Large intestine (tissue), 3 donors: ENCODE results near the gene MORN4. TPM values are rescaled to one million over a fixed set of nuclear protein-coding genes. Genes with fewer than 3 reads are reported as not detected.

Experiments used
- DNase-seq, 2 donors: peaks; one replicate each; pipeline versions ENCODE4 v3.0.0 to v3.0.0-alpha.2; 2013
- H3K27ac ChIP-seq: one replicate; pipeline ENCODE4 v1.5.1; 2013; ENCODE audit warnings: low read length
- H3K27me3 ChIP-seq: 2 replicates; pipeline ENCODE4 v1.6.1; 2013; ENCODE audit warnings: low read length; ENCODE audit not compliant: control insufficient read depth, insufficient read depth
- H3K36me3 ChIP-seq: 2 replicates; pipeline ENCODE4 v1.6.1; 2013; ENCODE audit warnings: low read length; ENCODE audit not compliant: control insufficient read depth, insufficient read depth
- H3K4me1 ChIP-seq: one replicate; pipeline ENCODE4 v1.6.1; 2013; ENCODE audit warnings: low read length; ENCODE audit not compliant: control insufficient read depth, insufficient read depth
- H3K4me3 ChIP-seq: one replicate; pipeline ENCODE4 v1.5.1; 2013; ENCODE audit warnings: low read length
- H3K9me3 ChIP-seq: one replicate; pipeline ENCODE4 v1.6.1; 2013; ENCODE audit warnings: mild to moderate bottlenecking, low read depth, low read length, moderate library complexity; ENCODE audit not compliant: control insufficient read depth
- WGBS: methylation state at CpG from one replicate; pipeline ENCODE4 v1.1.5; 2013; ENCODE audit warnings: low lambda C conversion rate; ENCODE audit not compliant: insufficient coverage; 5-methylcytosine and 5-hydroxymethylcytosine counted together
- polyA plus RNA-seq: library from polyadenylated mRNA; unstranded; fragments of 120-200 nt; gene quantifications from one replicate; pipeline ENCODE4 v1.2.1, GENCODE V29; 2013

MORN4 gene
- polyA plus RNA-seq, 1 donor: 18.7 TPM

DNA sequence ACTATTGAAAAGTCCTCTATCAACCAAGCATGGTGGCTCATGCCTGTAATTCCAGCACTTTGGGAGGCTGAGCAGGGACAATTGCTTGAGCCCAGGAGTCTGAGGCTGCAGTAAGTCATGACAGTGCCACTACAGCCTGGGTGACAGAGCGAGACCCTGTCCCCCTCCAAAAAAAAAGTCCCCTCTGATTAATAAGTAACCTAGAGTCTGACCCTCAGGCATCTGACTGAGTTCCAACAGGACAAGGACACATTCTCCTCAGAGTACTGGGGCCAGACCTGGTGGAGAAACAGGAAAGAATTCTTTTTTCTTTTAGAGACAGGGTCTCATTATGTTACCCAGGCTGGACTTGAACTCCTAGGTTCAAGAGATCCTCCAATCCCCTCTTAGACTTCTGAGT is 10.0 kb downstream of the MORN4 start:
- peak in 1 of 2 donors; percentile 56 for DNase-seq
- no CpG with 5 or more reads among the region's 1 CpG for WGBS
- H3K27ac ChIP-seq: peak overlapping the region; percentile 29
- H3K9me3 ChIP-seq: no peaks in the 10 kb centered on the region
- H3K36me3 ChIP-seq: peaks cover 2% of the 10 kb centered on the region
- H3K27me3 ChIP-seq: no peaks in the 10 kb centered on the region
- H3K4me1 ChIP-seq: peaks cover 3% of the 10 kb centered on the region
- H3K4me3 ChIP-seq: no peak overlapping the region

DNA sequence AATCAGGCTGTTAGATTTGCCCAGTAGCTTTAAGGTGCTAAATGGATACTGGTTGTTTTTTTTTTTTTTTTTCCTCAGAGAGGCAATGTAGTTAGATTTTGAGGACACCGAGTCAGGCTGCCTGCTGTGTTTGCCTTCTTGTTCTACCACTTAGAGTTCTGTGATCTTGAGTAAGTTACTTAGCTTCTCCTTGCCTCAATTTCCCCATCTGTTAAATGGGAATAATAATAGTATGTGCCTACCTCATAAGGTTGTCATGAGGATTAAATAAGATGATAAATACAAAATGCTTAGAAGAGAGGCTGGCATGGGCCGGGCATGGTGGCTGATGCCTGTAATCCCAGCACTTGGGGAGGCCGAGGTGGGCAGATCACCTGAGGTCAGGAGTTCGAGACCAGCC is 14.6 kb downstream of the MORN4 start:
- WGBS: no CpG with 5 or more reads among the region's 4 CpGs
- H3K9me3 ChIP-seq: no peaks in the 10 kb centered on the region

DNA sequence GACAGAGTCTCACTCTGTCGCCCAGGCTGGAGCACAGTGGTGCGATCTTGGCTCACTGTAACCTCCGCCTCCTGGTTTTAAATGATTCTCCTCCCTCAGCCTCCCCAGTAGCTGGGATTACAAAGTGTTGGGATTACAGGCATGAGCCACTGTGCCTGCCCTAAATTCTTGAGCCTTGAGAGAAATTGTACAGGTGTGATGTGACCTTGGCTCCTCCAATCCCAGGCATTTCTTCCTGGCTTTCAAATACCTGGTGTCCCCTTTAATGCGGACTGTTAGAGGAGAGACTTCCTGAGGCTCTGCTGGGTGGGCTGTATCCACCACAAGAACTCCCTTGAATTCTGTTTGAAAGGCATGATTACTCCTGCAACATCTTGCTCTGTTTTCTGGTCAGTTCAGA is 15.0 kb downstream of the MORN4 start:
- H3K9me3 ChIP-seq: no peaks in the 10 kb centered on the region

More for the DNA sequence above, 14.6 kb downstream of the MORN4 start:
- no peak for DNase-seq
- Histone ChIP-seq H3K36me3 (peaks cover 10% of the 10 kb centered on the region), H3K4me3 (no peak overlapping the region), H3K27ac (no peak overlapping the region), H3K4me1 (peaks cover 3% of the 10 kb centered on the region), H3K27me3 (no peaks in the 10 kb centered on the region)

DNA sequence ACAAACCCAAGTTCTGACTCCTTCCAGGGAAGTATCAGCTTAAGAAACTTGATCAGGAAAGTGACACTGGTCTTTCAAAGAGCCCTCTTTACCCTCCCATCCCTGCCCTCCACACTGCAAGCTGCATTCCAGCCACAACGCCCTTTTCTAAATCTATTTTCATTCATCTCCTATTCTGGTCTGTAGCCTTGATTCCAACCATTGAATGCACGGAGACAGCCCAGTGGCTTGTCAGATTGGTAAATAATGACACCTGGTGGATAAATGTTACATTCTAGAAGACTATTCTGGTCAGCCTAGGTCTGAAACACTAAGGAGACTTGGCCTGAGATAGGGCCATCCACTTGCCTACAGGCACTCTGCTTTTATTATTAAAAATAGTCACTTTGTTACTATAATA is 20.9 kb downstream of the MORN4 start:
- WGBS: no CpG with 5 or more reads among the region's 2 CpGs
- Histone ChIP-seq H3K27ac (no peak overlapping the region), H3K27me3 (no peaks in the 10 kb centered on the region), H3K36me3 (peaks cover 8% of the 10 kb centered on the region), H3K4me1 (no peaks in the 10 kb centered on the region), H3K4me3 (no peak overlapping the region), H3K9me3 (no peaks in the 10 kb centered on the region)
- peak in 1 of 2 donors; percentile 28 for DNase-seq

More for the DNA sequence above, 15.0 kb downstream of the MORN4 start:
- WGBS: no CpG with 5 or more reads among the region's 4 CpGs
- Histone ChIP-seq H3K27me3 (no peaks in the 10 kb centered on the region), H3K36me3 (peaks cover 10% of the 10 kb centered on the region), H3K4me3 (no peak overlapping the region), H3K4me1 (no peaks in the 10 kb centered on the region), H3K27ac (no peak overlapping the region)
- no peak for DNase-seq

GRCh38 chr10:97611473-97611872 is 21.8 kb downstream of the MORN4 start:
- H3K9me3 ChIP-seq: no peaks in the 10 kb centered on the region
- H3K4me1 ChIP-seq: no peaks in the 10 kb centered on the region
- peaks cover 8% of the 10 kb centered on the region for H3K36me3 ChIP-seq
- H3K27ac ChIP-seq: no peak overlapping the region
- H3K27me3 ChIP-seq: no peaks in the 10 kb centered on the region
- H3K4me3 ChIP-seq: no peak overlapping the region
- no CpG with 5 or more reads among the region's 12 CpGs for WGBS
- DNase-seq: no peak

DNA sequence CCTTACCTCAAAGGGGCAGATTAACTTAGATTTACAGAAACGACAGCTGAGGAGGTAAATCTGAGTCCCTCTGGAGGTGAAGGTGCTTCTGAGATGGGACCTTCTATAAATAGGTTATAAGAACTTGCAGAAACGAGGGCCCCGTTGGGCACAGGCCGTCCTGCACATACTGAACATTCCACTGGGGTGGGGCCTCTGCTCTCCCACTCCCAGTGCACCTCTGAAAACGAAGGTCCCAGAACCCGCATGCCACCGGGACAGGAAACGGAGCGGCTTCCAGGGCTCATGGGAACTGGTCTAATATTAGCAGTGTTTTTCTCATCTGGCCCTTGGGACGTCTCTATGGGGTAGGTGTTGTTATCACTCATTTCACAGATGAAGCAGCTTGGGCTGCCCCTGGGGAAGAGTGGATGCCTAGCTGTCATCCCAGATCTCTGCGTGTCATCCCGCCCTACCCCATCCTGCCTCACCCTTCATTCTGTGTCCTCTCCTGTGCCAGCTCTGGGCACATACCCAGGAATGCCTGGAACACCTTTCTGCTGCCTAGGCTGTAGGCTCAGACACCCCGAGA is 24.2 kb downstream of the MORN4 start:
- WGBS: 100% methylated on average over 2 of the region's 13 CpGs
- Histone ChIP-seq H3K27me3 (no peaks in the 10 kb centered on the region), H3K36me3 (no peaks in the 10 kb centered on the region), H3K4me1 (no peaks in the 10 kb centered on the region), H3K27ac (no peak overlapping the region), H3K4me3 (no peak overlapping the region), H3K9me3 (no peaks in the 10 kb centered on the region)
- no peak for DNase-seq

DNA sequence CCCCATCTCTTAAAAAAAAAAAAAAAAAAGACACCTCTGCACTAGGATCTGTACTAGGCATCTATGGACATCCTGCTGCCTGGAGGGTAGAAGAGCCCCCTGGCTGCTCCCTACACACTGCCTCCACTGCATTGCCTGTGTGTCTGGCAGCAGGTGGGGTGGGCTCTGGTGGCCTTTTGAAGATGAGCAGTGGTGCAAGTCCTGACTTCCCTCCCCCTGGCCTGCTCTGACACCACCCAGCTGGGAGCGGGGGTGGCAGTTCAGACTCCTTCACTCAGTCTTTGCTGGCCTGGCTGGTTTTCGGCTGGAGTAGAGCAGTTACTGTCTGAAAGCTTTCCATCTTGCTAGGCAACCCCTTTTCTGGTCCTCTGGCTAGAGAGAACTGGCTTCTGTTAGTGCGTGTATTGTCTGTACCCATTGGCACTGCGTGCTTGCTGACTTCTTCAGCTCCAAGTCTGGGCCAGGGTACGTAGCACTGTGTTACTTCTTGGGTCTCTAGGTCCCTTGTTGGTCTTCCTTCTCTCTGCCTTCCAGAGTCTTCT is 26.1 kb downstream of the MORN4 start:
- H3K4me1 ChIP-seq: no peaks in the 10 kb centered on the region
- DNase-seq: no peak
- H3K27ac ChIP-seq: no peak overlapping the region
- WGBS: 90% methylated on average over 2 of the region's 5 CpGs
- no peaks in the 10 kb centered on the region for H3K27me3 ChIP-seq
- H3K9me3 ChIP-seq: no peaks in the 10 kb centered on the region
- H3K36me3 ChIP-seq: no peaks in the 10 kb centered on the region
- no peak overlapping the region for H3K4me3 ChIP-seq

GRCh38 chr10:97601268-97602215 is 31.8 kb downstream of the MORN4 start:
- Histone ChIP-seq H3K4me1 (no peaks in the 10 kb centered on the region), H3K36me3 (no peaks in the 10 kb centered on the region), H3K9me3 (no peaks in the 10 kb centered on the region), H3K27me3 (no peaks in the 10 kb centered on the region), H3K27ac (no peak overlapping the region), H3K4me3 (no peak overlapping the region)
- 100% methylated on average over 1 of the region's 21 CpGs for WGBS
- DNase-seq: no peak

DNA sequence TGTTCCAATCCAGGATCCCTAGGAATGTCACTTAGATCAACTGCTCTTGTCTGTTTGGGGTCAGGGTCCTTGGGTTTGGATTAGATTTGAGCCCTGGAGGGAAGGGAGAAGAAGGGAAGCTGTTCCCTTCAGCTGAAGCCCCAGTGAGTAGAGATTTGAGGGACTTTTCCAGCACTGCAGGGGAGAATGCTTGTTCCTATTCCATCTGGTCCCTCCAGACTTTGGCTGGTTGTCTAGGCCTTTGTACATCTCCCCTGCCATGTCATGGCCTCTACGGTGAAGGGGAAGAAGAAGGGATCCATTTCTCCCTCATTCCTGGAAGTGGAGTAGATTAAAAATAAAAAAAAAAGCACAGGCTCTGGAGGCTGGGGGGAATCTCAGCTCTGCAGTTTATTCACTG is 32.7 kb downstream of the MORN4 start:
- H3K27ac ChIP-seq: no peak overlapping the region
- WGBS: no CpG with 5 or more reads among the region's 1 CpG

DNA sequence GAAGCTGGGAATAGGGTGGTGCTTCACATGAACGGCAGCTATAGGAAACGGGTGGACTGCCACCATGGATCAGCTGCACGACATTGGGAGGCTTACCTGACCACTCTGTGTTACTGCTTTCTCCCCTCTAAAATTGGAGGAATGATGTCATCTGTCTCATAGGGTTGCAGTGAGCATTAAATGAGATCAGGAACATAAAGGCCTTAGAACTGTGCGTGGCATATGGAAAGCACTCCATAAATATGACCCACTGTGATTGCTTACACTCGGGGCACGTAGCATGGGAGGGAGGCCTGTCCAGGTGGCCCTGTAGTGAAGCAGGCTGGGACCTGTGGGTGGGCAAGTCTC is 34.1 kb downstream of the MORN4 start:
- no peaks in the 10 kb centered on the region for H3K4me1 ChIP-seq
- no peak for DNase-seq
- no peaks in the 10 kb centered on the region for H3K36me3 ChIP-seq
- H3K4me3 ChIP-seq: no peak overlapping the region
- H3K27me3 ChIP-seq: no peaks in the 10 kb centered on the region
- no CpG with 5 or more reads among the region's 6 CpGs for WGBS
- no peak overlapping the region for H3K27ac ChIP-seq
- H3K9me3 ChIP-seq: no peaks in the 10 kb centered on the region

More for the DNA sequence above, 32.7 kb downstream of the MORN4 start:
- H3K36me3 ChIP-seq: no peaks in the 10 kb centered on the region
- DNase-seq: no peak
- no peaks in the 10 kb centered on the region for H3K27me3 ChIP-seq
- H3K4me1 ChIP-seq: no peaks in the 10 kb centered on the region
- no peaks in the 10 kb centered on the region for H3K9me3 ChIP-seq
- H3K4me3 ChIP-seq: no peak overlapping the region
